ENCODE data around the gene PGBD2.
"Not testable (repeated sequence)": the region's sequence is repeated elsewhere in the genome, so short reads cannot be mapped to it uniquely, and the experiment has no call there.

PGBD2 gene

DNA sequence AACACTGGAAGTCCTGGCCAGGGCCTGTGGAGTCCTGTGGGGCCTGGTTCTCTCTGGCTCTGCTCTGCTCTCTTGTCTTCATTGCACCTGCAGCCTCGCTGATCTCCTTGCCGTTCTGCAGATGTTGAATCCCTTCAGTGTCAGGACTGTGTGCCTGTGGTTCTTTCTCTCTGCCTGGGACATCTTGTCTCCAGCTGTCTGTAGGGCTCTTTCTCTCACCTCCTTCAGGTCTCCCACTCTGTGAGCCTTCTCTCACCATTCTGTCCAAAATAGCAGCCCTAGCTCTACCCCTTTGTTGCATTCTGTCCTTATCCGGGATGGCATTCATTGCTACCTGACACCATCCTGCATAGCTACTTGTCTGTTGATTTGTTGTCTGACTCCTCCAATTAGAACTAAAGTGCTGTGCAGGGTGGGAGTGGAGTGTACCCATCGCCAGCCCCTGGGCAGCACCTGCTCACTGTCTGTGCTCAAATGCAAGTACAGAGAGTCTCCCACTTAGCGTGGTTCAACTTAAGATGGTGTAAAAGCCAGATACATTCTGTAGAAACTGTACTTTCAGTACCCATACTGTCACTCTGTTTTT lies 8.9 kb downstream of the PGBD2 start:
- H3K27me3 ChIP-seq (ENCODE audit: insufficient read depth, insufficient read length), result no peaks in the 10 kb centered on the region
- peaks cover 17% of the 10 kb centered on the region; the same call in 1 of the 2 replicates for H3K9me3 ChIP-seq (ENCODE audit: insufficient read depth, low read length)
- no peak overlapping the region for H3K9ac ChIP-seq (ENCODE audit: insufficient read length, low read depth)
- H3K4me1 ChIP-seq (ENCODE audit: insufficient read depth, insufficient read length), result no peaks in the 10 kb centered on the region
- no peak for TF ChIP-seq YY1 (IDR thresholded peaks at IDR 0.05; ENCODE audit: insufficient read depth, insufficient read length)
- TF ChIP-seq ZNF274 (IDR thresholded peaks at IDR 0.05; ENCODE audit: low read depth, low read length), result no peak
- TF ChIP-seq SUZ12 (IDR thresholded peaks at IDR 0.05; ENCODE audit: extremely low read depth, insufficient read depth, insufficient read length), result no peak
- DNase-seq (ENCODE audit: low read depth, low spot score), result no peak
- peaks cover 84% of the 10 kb centered on the region for H3K36me3 ChIP-seq (ENCODE audit: insufficient read depth, insufficient read length, low read length)
- no peak overlapping the region for H3K4me3 ChIP-seq (ENCODE audit: insufficient read length, low read depth)

DNA sequence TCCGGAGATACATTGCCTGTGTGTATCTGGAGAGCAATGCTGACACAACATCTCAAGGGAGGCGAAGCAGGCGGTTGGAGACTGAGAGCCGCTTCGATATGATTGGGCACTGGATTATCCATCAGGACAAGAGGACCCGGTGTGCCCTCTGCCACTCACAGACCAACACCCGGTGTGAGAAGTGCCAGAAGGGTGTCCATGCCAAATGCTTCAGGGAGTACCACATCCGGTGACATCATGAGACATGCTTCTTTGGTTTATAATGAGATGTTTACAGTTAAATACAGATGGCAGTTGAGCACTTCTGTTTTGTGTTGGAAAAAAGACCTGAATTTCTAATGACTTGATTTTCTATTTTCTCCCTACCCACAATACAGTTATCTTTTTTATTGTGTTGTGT lies 12.1 kb downstream of the PGBD2 start:
- Histone ChIP-seq H3K9ac (ENCODE audit: insufficient read length, low read depth) (no peak overlapping the region), H3K36me3 (ENCODE audit: insufficient read depth, insufficient read length, low read length) (peaks cover 66% of the 10 kb centered on the region)
- DNase-seq (ENCODE audit: low read depth, low spot score), result no peak

GRCh38 chr1:248923352-248924338 lies 17.6 kb downstream of the PGBD2 start:
- Histone ChIP-seq H3K4me3 (ENCODE audit: insufficient read length, low read depth) (no peak overlapping the region), H3K27me3 (ENCODE audit: insufficient read depth, insufficient read length) (no peaks in the 10 kb centered on the region), H3K9me3 (ENCODE audit: insufficient read depth, low read length) (no peaks in the 10 kb centered on the region), H3K36me3 (ENCODE audit: insufficient read depth, insufficient read length, low read length) (peaks cover 18% of the 10 kb centered on the region), H3K9ac (ENCODE audit: insufficient read length, low read depth) (no peak overlapping the region), H3K4me1 (ENCODE audit: insufficient read depth, insufficient read length) (no peaks in the 10 kb centered on the region)
- TF ChIP-seq YY1 (IDR thresholded peaks at IDR 0.05; ENCODE audit: insufficient read depth, insufficient read length) (no peak), ZNF274 (IDR thresholded peaks at IDR 0.05; ENCODE audit: low read depth, low read length) (no peak), SUZ12 (IDR thresholded peaks at IDR 0.05; ENCODE audit: extremely low read depth, insufficient read depth, insufficient read length) (no peak)
- no peak for DNase-seq (ENCODE audit: low read depth, low spot score)

More for the DNA sequence above, 12.1 kb downstream of the PGBD2 start:
- no peak for TF ChIP-seq SUZ12 (IDR thresholded peaks at IDR 0.05; ENCODE audit: extremely low read depth, insufficient read depth, insufficient read length)
- TF ChIP-seq YY1 (IDR thresholded peaks at IDR 0.05; ENCODE audit: insufficient read depth, insufficient read length), result no peak
- no peak for TF ChIP-seq ZNF274 (IDR thresholded peaks at IDR 0.05; ENCODE audit: low read depth, low read length)
- no peaks in the 10 kb centered on the region for H3K27me3 ChIP-seq (ENCODE audit: insufficient read depth, insufficient read length)
- no peak overlapping the region for H3K4me3 ChIP-seq (ENCODE audit: insufficient read length, low read depth)
- no peaks in the 10 kb centered on the region for H3K4me1 ChIP-seq (ENCODE audit: insufficient read depth, insufficient read length)
- no peaks in the 10 kb centered on the region for H3K9me3 ChIP-seq (ENCODE audit: insufficient read depth, low read length)

DNA sequence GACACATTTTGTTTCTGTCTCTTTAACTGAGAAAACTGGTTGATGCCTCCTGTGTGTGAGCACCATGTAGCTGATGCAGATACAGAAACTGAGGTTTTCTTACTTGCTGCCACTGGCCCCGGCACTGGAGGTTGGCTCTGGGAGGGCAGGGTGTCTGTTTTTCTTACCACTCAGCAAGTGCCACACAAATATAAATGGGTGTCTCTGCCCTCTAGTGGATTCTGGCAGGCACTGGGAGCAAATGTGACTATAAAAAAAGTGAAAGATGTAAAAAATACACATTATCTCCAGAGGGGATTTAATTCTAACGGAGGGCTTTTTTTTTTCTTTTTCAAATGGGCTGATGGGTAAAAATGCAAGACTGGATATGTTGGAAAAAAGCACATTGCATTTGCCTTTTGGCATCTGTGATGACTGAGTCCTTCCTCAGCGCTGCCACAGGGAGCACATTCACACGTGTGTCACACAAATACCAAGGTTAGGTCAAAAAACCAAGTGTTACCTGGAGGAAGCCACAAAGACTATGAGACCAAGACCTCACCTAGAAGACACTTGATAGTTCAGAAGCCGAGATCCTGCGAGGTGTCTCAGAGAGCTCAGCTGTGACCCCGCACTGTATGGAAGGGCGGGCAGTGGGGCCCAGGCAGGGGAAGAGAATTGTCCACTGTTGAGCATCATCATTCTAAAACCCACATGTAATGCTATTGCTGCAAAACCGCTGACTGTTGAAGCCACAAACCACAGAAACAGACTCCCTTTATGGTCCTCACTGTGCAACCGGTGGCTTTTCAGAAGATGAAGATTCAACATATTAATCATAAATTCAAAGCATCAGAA lies 18.9 kb downstream of the PGBD2 start:
- TF ChIP-seq SUZ12 (IDR thresholded peaks at IDR 0.05; ENCODE audit: extremely low read depth, insufficient read depth, insufficient read length) (no peak), YY1 (IDR thresholded peaks at IDR 0.05; ENCODE audit: insufficient read depth, insufficient read length) (no peak), ZNF274 (IDR thresholded peaks at IDR 0.05; ENCODE audit: low read depth, low read length) (no peak)
- H3K9ac ChIP-seq (ENCODE audit: insufficient read length, low read depth), result no peak overlapping the region
- H3K4me1 ChIP-seq (ENCODE audit: insufficient read depth, insufficient read length), result no peaks in the 10 kb centered on the region

DNA sequence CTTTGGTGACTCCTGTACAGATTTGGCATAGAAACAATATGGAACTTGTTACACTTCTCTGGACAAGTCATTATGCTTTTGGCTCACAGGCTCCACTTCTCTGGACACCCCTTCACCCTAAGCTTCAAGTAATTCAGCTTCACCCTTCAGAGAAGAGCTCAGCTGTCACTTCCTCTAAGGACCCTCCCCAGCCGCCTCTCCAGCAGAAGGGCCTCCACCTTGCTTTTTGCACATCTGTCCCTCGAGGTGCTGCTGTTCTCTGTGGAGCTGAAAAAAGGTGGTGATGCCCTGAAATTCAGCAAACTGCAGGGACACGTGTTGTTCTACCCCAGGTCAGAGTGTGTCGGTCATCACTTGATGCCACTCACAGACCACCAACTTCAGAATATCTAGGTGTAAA lies 19.8 kb downstream of the PGBD2 start:
- H3K4me1 ChIP-seq (ENCODE audit: insufficient read depth, insufficient read length); H3K36me3 ChIP-seq (ENCODE audit: insufficient read depth, insufficient read length, low read length); H3K4me3 ChIP-seq (ENCODE audit: insufficient read length, low read depth); H3K9ac ChIP-seq (ENCODE audit: insufficient read length, low read depth); H3K9me3 ChIP-seq (ENCODE audit: insufficient read depth, low read length); H3K27me3 ChIP-seq (ENCODE audit: insufficient read depth, insufficient read length); DNase-seq (ENCODE audit: low read depth, low spot score): not testable (repeated sequence)

More for the DNA sequence above, 18.9 kb downstream of the PGBD2 start:
- H3K4me3 ChIP-seq (ENCODE audit: insufficient read length, low read depth), result no peak overlapping the region
- no peak for DNase-seq (ENCODE audit: low read depth, low spot score)
- H3K27me3 ChIP-seq (ENCODE audit: insufficient read depth, insufficient read length), result no peaks in the 10 kb centered on the region
- peaks cover 6% of the 10 kb centered on the region for H3K36me3 ChIP-seq (ENCODE audit: insufficient read depth, insufficient read length, low read length)
- no peaks in the 10 kb centered on the region for H3K9me3 ChIP-seq (ENCODE audit: insufficient read depth, low read length)

DNA sequence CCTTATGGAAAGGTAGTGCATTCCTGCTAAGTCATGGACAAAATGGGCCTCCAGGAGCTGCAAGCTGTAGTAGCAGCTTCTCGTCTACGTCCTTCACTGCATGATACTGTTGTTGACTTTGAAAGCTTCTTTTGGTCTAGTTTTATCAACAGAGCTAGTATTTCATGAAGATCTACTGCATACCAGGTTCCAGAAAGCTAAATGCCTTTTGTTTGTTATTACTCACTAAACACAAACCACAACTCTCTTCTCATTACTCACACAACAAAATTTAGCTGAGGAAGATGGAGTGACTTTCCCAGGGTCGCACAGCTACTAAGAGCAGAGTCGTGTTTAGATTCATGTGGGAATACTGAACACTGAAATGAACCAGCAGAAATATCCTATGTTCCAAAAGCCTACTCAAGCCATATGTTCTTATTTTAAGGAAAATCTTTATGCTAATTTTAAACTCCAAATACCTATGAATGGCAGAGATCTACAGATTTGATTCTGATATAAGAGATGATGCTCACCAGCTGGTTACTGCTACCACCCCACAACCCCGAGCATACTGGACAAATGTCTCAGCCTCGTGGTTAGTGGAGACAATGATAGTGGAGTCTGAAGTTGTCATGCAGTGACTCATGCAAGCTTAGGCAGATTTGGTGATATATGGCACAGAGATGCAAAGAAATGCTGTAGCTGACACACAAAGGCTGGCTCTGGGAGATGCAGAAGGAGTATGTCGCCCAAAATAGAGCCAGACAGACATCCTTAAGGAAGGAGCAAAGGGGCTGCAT lies 20.6 kb downstream of the PGBD2 start:
- Histone ChIP-seq H3K36me3 (ENCODE audit: insufficient read depth, insufficient read length, low read length) (peaks cover 6% of the 10 kb centered on the region), H3K9ac (ENCODE audit: insufficient read length, low read depth) (no peak overlapping the region), H3K4me3 (ENCODE audit: insufficient read length, low read depth) (no peak overlapping the region), H3K27me3 (ENCODE audit: insufficient read depth, insufficient read length) (no peaks in the 10 kb centered on the region), H3K4me1 (ENCODE audit: insufficient read depth, insufficient read length) (no peaks in the 10 kb centered on the region), H3K9me3 (ENCODE audit: insufficient read depth, low read length) (no peaks in the 10 kb centered on the region)
- no peak for DNase-seq (ENCODE audit: low read depth, low spot score)
- no peak for TF ChIP-seq YY1 (IDR thresholded peaks at IDR 0.05; ENCODE audit: insufficient read depth, insufficient read length)
- no peak for TF ChIP-seq ZNF274 (IDR thresholded peaks at IDR 0.05; ENCODE audit: low read depth, low read length)
- no peak for TF ChIP-seq SUZ12 (IDR thresholded peaks at IDR 0.05; ENCODE audit: extremely low read depth, insufficient read depth, insufficient read length)

DNA sequence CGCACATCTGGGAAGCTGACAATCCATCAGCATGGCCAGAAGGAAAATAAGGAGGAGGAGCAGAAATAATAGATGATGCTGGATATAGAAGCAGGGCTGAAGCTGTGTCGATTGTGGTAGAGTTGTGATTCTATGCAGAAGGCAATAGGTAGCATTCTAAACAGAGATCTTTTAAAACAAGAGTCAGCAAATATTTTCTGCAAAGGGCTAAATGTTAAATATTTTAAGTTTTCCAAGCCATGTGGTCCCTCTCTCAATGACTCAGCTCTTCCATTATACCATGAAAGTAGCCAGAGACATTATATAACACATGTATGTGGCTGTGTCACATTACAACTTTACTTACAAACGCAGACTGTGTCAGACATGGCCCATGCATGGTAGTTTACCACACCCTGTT lies 21.2 kb downstream of the PGBD2 start:
- H3K27me3 ChIP-seq (ENCODE audit: insufficient read depth, insufficient read length); H3K36me3 ChIP-seq (ENCODE audit: insufficient read depth, insufficient read length, low read length); H3K9ac ChIP-seq (ENCODE audit: insufficient read length, low read depth); DNase-seq (ENCODE audit: low read depth, low spot score); H3K9me3 ChIP-seq (ENCODE audit: insufficient read depth, low read length); H3K4me3 ChIP-seq (ENCODE audit: insufficient read length, low read depth); H3K4me1 ChIP-seq (ENCODE audit: insufficient read depth, insufficient read length): not testable (repeated sequence)

GRCh38 chr1:248928122-248928521 lies 22.1 kb downstream of the PGBD2 start:
- not testable (repeated sequence) for DNase-seq (ENCODE audit: low read depth, low spot score); H3K36me3 ChIP-seq (ENCODE audit: insufficient read depth, insufficient read length, low read length); H3K9me3 ChIP-seq (ENCODE audit: insufficient read depth, low read length); H3K4me3 ChIP-seq (ENCODE audit: insufficient read length, low read depth); H3K9ac ChIP-seq (ENCODE audit: insufficient read length, low read depth); H3K4me1 ChIP-seq (ENCODE audit: insufficient read depth, insufficient read length); H3K27me3 ChIP-seq (ENCODE audit: insufficient read depth, insufficient read length)

DNA sequence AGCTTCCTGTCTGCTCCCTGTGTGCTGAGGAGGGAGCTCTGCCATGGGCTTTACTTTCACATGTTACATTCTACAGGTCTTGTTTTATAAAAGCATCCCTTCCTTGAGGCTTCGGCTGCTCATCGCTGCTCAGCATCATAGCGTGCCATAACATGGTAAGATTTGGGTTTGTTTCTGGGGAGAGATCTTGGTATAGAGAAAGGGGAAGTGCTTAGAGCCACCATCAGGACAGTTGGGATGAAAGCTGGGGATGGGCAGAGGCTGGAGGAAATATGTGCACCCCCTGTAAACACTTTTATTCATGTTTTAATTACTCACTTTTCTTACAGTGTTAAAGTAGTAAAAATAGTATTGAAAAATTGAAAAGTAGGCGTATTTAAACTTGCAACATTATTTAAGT lies 24.0 kb downstream of the PGBD2 start:
- H3K36me3 ChIP-seq (ENCODE audit: insufficient read depth, insufficient read length, low read length); H3K27me3 ChIP-seq (ENCODE audit: insufficient read depth, insufficient read length); H3K9me3 ChIP-seq (ENCODE audit: insufficient read depth, low read length); H3K9ac ChIP-seq (ENCODE audit: insufficient read length, low read depth); DNase-seq (ENCODE audit: low read depth, low spot score); H3K4me1 ChIP-seq (ENCODE audit: insufficient read depth, insufficient read length); H3K4me3 ChIP-seq (ENCODE audit: insufficient read length, low read depth): not testable (repeated sequence)
